CD8-positive, alpha-beta memory T cell (primary cell): ENCODE data around the gene GSE1. TPM values are rescaled to one million over a fixed set of nuclear protein-coding genes. Genes with fewer than 3 reads are reported as not detected.

Experiments used
- CTCF ChIA-PET: fragments of 350-600 bp; sonication (Branson Sonifier 250); formaldehyde crosslinking; loops from one replicate; lab custom pipeline; 2021; ENCODE audit warnings: antibody characterized with exemption; lab: Charles Lee
- POLR2A ChIA-PET: fragments of 350-600 bp; sonication (Branson Sonifier 250); formaldehyde crosslinking; loops from one replicate; lab custom pipeline; 2021; ENCODE audit warnings: antibody characterized with exemption; lab: Charles Lee
- DNase-seq, 5 donors: peaks; one replicate each; pipeline versions ENCODE4 v3.0.0 to v3.0.0-alpha.2; 2020 to 2022; ENCODE audit warnings: mixed read lengths in 1 of 5
- H3K27ac ChIP-seq: one replicate; pipeline ENCODE4 v1.7.0; 2013; ENCODE audit warnings: low read depth, mild to moderate bottlenecking, low read length, moderate library complexity
- H3K27me3 ChIP-seq: 2 replicates; pipeline ENCODE4 v1.7.0; 2013; ENCODE audit warnings: low read length, mild to moderate bottlenecking; ENCODE audit not compliant: insufficient read depth, poor library complexity, severe bottlenecking
- H3K36me3 ChIP-seq: 2 replicates; pipeline ENCODE4 v1.7.0; 2013; ENCODE audit warnings: mild to moderate bottlenecking, low read length, moderate library complexity; ENCODE audit not compliant: insufficient read depth
- H3K4me1 ChIP-seq: 2 replicates; pipeline ENCODE4 v1.7.0; 2013; ENCODE audit warnings: mild to moderate bottlenecking, low read length, moderate library complexity; ENCODE audit not compliant: insufficient read depth
- H3K4me3 ChIP-seq: 2 replicates; pipeline ENCODE4 v1.7.0; 2013; ENCODE audit warnings: mild to moderate bottlenecking, low read length
- H3K9me3 ChIP-seq: 2 replicates; pipeline ENCODE4 v1.7.0; 2013; ENCODE audit warnings: mild to moderate bottlenecking, low read length
- H3K27ac Mint-ChIP-seq, 8 donors: one replicate each; pipeline ENCODE4 v1.8.0; 2020 to 2021; ENCODE audit warnings: mixed read lengths in 8 of 8, mild to moderate bottlenecking in 6 of 8, inconsistent platforms in 3 of 8, moderate library complexity in 3 of 8
- H3K27me3 Mint-ChIP-seq, 2 donors: one replicate each; pipeline ENCODE4 v1.8.0; 2020 to 2021; ENCODE audit warnings: mixed read lengths in 2 of 2, mild to moderate bottlenecking in 1 of 2, moderate library complexity in 1 of 2
- H3K36me3 Mint-ChIP-seq, 3 donors: one replicate each; pipeline ENCODE4 v1.8.0; 2020 to 2021; ENCODE audit warnings: mixed read lengths in 3 of 3, inconsistent platforms in 1 of 3, mild to moderate bottlenecking in 1 of 3
- H3K4me1 Mint-ChIP-seq, 3 donors: one replicate each; pipeline ENCODE4 v1.8.0; 2020 to 2021; ENCODE audit warnings: mixed read lengths in 3 of 3, inconsistent platforms in 1 of 3, mild to moderate bottlenecking in 1 of 3
- H3K4me3 Mint-ChIP-seq, 7 donors: one replicate each; pipeline ENCODE4 v1.8.0; 2020 to 2021; ENCODE audit warnings: mixed read lengths in 7 of 7, mild to moderate bottlenecking in 6 of 7, moderate library complexity in 4 of 7, inconsistent platforms in 2 of 7
- H3K9me3 Mint-ChIP-seq, 5 donors: one replicate each; pipeline ENCODE4 v1.8.0; 2020 to 2022; ENCODE audit warnings: mixed read lengths in 5 of 5, mild to moderate bottlenecking in 3 of 5, moderate library complexity in 2 of 5, inconsistent platforms in 1 of 5
- polyA plus RNA-seq: library from polyadenylated mRNA; unstranded; fragments of 300-500 nt; fragmentation: Illumina TruSeq; gene quantifications from one replicate; pipeline ENCODE4 v1.2.3, GENCODE V29; 2021
- total RNA-seq, 2 experiments: library from RNA; stranded (reverse); gene quantifications; one replicate each; pipeline ENCODE4 v1.2.3, GENCODE V29; 2021

Gene GSE1
- total and polyA plus RNA-seq, 3 experiments from 2014 or later: 5.5 to 28.5 (median 27.8) TPM

DNA sequence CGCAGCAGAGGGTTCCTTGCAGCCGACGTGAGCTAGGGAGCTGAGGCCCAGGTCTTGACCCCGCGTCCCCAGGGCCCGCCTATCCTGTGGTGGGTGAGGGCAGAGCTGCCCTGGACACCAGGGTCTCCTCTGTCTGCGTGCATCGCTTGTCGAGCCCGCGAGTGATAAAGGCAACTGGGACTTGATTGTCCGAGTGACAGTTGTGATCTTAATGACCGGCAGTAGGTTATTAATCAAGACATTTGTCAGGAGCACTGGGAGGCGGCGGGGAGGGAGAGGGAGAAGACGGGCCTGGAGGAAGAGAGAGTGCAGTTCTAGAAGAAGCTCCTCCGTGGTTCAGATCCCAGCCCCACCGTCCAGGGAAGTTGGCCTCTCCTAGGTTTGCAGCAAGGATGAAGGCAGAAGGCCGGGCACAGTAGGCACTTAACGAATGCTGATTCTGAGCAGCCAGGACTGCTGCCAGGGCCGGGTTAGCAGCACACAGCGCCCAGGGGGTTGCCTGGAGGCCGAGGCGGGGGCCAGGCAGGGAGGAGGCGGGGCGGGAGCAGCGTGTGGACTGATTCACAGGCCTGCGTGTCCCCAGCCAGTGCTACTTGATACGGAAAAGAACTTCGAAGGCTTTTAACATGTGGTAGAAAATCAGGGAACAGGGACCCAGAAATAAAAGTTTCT is 11.3 kb upstream of the GSE1 start:
- peak overlapping the region in 1 of 8 donors; percentile 38 for H3K27ac Mint-ChIP-seq
- POLR2A ChIA-PET: no interaction called here
- H3K27me3 ChIP-seq: no peaks in the 10 kb centered on the region

DNA sequence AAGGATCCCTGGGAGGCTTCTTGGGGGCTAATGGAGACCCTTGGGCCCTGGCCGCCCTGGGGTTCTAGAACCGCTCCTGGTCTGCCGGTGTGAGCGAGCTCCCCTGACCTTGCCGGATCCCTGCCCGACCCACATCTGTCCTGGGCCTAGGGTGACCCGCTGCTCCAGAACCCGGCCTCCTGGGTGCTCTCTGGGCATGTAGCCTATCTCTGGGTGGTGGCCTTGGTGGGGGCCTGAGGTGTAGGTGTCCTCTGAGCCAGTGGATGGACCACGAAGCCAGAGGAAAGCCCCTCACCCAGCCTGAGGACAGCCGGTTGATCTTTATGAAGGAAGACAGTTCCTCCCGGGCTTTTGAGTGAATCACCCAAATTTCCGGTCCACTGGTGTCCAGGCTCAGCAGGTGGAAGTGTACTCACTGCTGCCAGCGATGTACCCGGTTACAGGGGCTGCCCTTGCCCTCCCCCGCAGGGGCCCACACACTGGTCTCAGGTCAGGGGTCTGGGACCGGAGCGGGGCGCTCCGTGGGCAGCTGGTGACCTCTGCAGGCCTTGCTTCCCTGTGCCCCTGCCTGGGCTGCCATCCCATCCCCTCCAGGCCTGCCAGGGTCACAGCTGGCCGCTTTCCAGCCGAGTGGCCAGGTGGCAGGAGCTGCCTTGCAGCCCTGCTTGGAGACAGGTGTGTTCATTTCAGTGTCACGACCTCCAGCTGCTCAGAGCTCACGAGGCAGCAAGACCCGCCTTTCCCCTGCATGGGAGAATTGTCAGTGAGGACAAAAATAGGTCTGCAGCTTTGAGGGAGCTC is 10.5 kb upstream of the GSE1 start:
- no peaks in the 10 kb centered on the region for H3K27me3 ChIP-seq
- peak overlapping the region; percentile 31 for H3K27ac ChIP-seq
- CTCF ChIA-PET: interaction anchor here (1.3 to 1.9 kb wide), 3 partner anchors 14 to 174 kb away, joined by 3 to 5 read pairs (median 4); no protein-coding TSS in a partner anchor
- Mint-ChIP-seq H3K27ac (peak overlapping the region in 2 of 8 donors; percentile 38), H3K9me3 (no peaks in the 10 kb centered on the region), H3K27me3 (no peaks in the 10 kb centered on the region), H3K4me3 (peak overlapping the region in 1 of 7 donors; percentile 70), H3K36me3 (peaks cover 0 to 5% (median 3%) of the 10 kb centered on the region in 3 donors), H3K4me1 (peaks cover 18 to 49% (median 18%) of the 10 kb centered on the region in 3 donors)
- POLR2A ChIA-PET: no interaction called here
- H3K4me3 ChIP-seq: no peak overlapping the region
- H3K36me3 ChIP-seq: no peaks in the 10 kb centered on the region
- H3K9me3 ChIP-seq: no peaks in the 10 kb centered on the region
- H3K4me1 ChIP-seq: peaks cover 6% of the 10 kb centered on the region
- no peak for DNase-seq

More for the DNA sequence above, 11.3 kb upstream of the GSE1 start:
- Histone ChIP-seq H3K27ac (peak overlapping the region; percentile 31), H3K4me3 (no peak overlapping the region), H3K4me1 (no peaks in the 10 kb centered on the region), H3K36me3 (no peaks in the 10 kb centered on the region), H3K9me3 (no peaks in the 10 kb centered on the region)
- Mint-ChIP-seq H3K36me3 (peaks cover 0 to 6% (median 3%) of the 10 kb centered on the region in 3 donors), H3K27me3 (no peaks in the 10 kb centered on the region), H3K4me1 (peaks cover 18 to 45% (median 18%) of the 10 kb centered on the region in 3 donors), H3K4me3 (peak overlapping the region in 1 of 7 donors; percentile 69), H3K9me3 (no peaks in the 10 kb centered on the region)
- CTCF ChIA-PET: interaction anchor here (1.3 to 2.1 kb wide), 2 partner anchors 8 to 14 kb away, joined by 3 to 6 read pairs; no protein-coding TSS in a partner anchor
- no peak for DNase-seq

DNA sequence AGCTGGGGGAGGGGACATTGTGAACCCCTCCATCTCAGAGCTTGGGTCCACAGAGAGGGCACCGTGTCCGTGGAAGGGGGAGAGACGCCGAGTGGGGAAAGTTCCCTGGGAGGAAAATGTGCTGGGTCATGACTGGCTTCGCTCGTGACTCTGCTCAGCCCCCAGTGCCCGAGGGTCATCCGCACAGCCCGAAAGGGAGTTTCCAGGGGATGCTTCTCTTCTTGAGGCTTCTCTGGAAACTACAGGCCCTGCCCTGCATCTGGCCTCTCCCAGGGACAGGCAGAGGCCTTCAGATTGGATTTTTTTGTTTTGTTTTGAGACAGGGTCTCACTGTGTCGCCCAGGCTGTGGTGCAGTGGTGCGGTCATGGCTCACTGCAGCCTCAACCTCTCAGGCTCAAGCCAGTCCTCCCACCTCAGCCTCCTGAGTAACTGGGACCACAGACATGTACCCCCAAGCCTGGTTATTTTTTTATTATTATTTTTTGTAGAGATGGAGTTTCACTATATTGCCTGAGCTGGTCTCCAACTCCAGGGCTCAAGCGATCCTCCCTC is 9.8 kb upstream of the GSE1 start:
- ChIA-PET CTCF (interaction anchor here (1.3 to 1.9 kb wide), 2 partner anchors 101 to 175 kb away, joined by 4 to 5 read pairs; no protein-coding TSS in a partner anchor), POLR2A (no interaction called here)
- H3K27me3 Mint-ChIP-seq: no peaks in the 10 kb centered on the region
- H3K4me3 Mint-ChIP-seq: peak overlapping the region in 1 of 7 donors; percentile 70
- DNase-seq: no peak
- Histone ChIP-seq H3K9me3 (no peaks in the 10 kb centered on the region), H3K36me3 (no peaks in the 10 kb centered on the region), H3K27me3 (no peaks in the 10 kb centered on the region), H3K4me1 (peaks cover 8% of the 10 kb centered on the region), H3K27ac (no peak overlapping the region), H3K4me3 (no peak overlapping the region)
- peak overlapping the region in 2 of 8 donors; percentile 19 to 38 for H3K27ac Mint-ChIP-seq
- peaks cover 0 to 3% (median 0%) of the 10 kb centered on the region in 3 donors for H3K36me3 Mint-ChIP-seq
- no peaks in the 10 kb centered on the region for H3K9me3 Mint-ChIP-seq
- peaks cover 18 to 48% (median 18%) of the 10 kb centered on the region in 3 donors for H3K4me1 Mint-ChIP-seq

DNA sequence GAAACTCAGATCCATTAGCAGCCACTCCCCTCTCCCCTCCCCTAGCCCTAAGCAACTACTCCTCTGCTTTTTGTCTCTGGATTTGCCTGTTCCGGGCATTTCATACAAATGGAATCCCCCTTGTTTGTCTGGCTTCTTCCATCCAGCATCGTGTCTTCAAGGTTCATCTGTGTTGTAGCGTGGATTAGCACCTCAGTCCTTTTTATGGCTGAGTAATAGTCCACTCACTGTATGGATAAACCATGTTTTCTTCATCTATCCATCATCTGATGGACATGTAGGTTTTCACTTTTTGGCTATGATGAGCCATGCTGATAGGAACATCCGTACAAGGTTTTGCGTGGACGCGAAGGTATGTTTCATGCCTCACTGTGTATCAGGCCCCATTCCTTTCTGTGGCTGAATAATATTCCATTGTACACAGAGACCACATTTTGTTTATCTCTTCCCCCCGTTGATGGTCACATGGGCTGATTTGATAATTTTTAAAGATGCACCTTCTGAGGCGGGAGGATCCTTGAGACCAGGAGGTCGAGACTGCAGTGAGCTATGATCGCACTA is 8.9 kb upstream of the GSE1 start:
- Histone ChIP-seq H3K36me3 (no peaks in the 10 kb centered on the region), H3K9me3 (no peaks in the 10 kb centered on the region), H3K27me3 (no peaks in the 10 kb centered on the region), H3K4me1 (peaks cover 8% of the 10 kb centered on the region), H3K4me3 (no peak overlapping the region), H3K27ac (no peak overlapping the region)
- Mint-ChIP-seq H3K4me1 (peaks cover 17 to 48% (median 19%) of the 10 kb centered on the region in 3 donors), H3K9me3 (no peaks in the 10 kb centered on the region), H3K4me3 (peak overlapping the region in 1 of 7 donors; percentile 48), H3K27me3 (no peaks in the 10 kb centered on the region), H3K36me3 (peaks cover 0 to 3% (median 0%) of the 10 kb centered on the region in 3 donors), H3K27ac (peak overlapping the region in 1 of 8 donors; percentile 58)
- ChIA-PET CTCF (interaction anchor here (1.9 to 2.7 kb wide), 2 partner anchors 11 to 102 kb away, joined by 4 to 10 read pairs; no protein-coding TSS in a partner anchor), POLR2A (no interaction called here)
- no peak for DNase-seq

DNA sequence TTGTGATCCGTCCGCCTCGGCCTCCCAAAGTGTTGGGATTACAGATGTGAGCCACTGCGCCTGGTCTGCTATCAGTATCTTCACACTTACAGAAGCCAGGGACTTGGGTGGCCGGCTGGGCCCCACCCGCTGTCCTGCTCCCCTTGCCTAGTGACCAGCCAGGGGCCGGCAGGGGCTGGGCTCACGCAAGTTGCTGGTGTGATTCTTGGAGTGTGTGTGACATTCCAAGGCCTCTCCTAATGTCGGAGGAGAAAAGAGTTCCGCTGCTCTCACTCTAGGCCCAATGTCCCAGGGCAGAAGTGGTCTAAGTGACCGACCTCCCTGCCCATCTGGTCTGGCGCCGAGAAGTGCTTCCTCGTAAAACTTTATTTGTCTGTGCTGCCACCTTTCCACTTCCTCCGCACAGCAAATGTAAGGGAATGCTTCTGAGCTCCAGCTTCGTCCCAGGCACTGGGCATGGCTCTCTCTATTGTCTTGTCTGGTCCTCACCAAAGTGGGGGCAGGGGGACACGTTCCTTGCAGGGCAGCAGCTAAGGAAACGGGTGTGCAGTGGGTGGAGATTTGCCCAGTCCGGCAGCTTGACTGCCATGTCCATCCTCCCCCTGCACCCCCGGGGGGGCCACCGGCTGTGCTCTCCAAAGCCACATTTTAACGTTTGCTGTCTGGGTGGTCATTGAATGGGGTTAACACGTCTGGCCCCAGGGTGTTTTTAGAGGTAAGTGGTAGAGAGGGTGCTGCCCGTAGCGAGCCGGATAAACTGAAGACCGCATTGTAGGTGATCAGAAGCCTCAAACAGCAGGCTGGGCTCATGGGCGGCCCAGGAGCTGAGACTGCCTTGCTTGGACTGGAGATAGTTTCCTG is 7.8 kb upstream of the GSE1 start:
- H3K27ac ChIP-seq: no peak overlapping the region
- H3K4me3 ChIP-seq: no peak overlapping the region
- CTCF ChIA-PET: interaction anchor here (1.2 to 2.7 kb wide), 4 partner anchors 10 to 189 kb away, joined by 3 to 10 read pairs (median 3); no protein-coding TSS in a partner anchor
- peaks cover 0 to 3% (median 0%) of the 10 kb centered on the region in 5 donors for H3K9me3 Mint-ChIP-seq
- no peaks in the 10 kb centered on the region for H3K27me3 Mint-ChIP-seq
- H3K4me3 Mint-ChIP-seq: peak overlapping the region in 1 of 7 donors; percentile 9
- POLR2A ChIA-PET: no interaction called here
- DNase-seq: no peak
- no peaks in the 10 kb centered on the region for H3K36me3 ChIP-seq
- H3K27me3 ChIP-seq: no peaks in the 10 kb centered on the region
- peaks cover 15% of the 10 kb centered on the region for H3K4me1 ChIP-seq
- H3K4me1 Mint-ChIP-seq: peaks cover 26 to 53% (median 26%) of the 10 kb centered on the region in 3 donors
- H3K36me3 Mint-ChIP-seq: peaks cover 0 to 1% (median 0%) of the 10 kb centered on the region in 3 donors
- H3K9me3 ChIP-seq: no peaks in the 10 kb centered on the region
- H3K27ac Mint-ChIP-seq: peak overlapping the region in 4 of 8 donors; percentile 11 to 82 (median 48)

DNA sequence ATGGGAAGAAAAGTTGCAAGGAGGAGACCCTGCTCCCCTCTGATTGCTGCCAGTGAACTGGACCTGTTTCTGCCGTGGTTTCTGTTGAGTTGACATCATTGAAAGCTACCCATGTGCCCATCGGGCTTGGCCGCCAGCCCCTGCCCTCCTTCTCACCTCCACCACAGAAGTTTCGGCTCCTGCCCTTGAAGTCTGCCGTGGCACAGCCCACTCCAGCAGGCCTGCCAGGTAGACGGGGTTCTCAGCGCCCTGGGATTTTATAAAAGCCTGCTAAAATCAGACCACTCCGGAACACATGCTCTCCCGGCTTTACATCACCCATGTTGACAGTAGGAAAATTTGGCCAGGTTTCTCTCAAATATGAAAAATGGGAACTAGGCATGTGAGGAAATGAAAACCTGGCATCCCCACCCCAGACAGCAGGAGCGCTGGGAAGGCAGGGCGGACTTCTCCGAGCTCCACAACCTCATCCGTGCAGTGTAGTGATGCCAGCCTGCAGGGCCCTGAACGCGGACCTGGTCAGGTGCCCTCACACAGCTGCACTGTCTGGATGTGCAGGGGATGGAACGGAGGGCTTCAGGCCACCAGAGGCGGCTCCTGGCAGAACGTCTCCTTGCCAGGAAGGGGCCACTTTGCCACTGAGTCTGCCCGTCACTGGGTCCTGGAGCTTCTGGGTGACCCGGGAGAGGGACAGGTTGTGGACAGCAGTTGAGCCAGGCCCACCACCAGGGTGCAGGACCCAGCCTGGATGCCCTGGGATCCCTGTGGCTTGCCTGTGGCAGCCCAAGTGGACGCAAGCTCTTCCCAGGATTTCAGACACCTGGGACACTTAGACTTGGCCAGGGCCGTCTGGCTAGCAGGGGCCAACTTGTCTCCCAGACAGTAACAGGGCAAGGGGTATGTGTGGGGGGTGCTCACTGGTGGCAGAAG is 6.9 kb upstream of the GSE1 start:
- H3K4me1 ChIP-seq: peaks cover 22% of the 10 kb centered on the region
- H3K4me1 Mint-ChIP-seq: peaks cover 31 to 61% (median 32%) of the 10 kb centered on the region in 3 donors
- no peak for DNase-seq

More for the DNA sequence above, 6.9 kb upstream of the GSE1 start:
- H3K36me3 ChIP-seq: no peaks in the 10 kb centered on the region
- POLR2A ChIA-PET: interaction anchor here (0.5 to 1.1 kb wide), 2 partner anchors 52 to 590 kb away, joined by 3 to 4 read pairs; no protein-coding TSS in a partner anchor
- Mint-ChIP-seq H3K27me3 (no peaks in the 10 kb centered on the region), H3K36me3 (peaks cover 0 to 1% (median 0%) of the 10 kb centered on the region in 3 donors), H3K9me3 (peaks cover 0 to 3% (median 0%) of the 10 kb centered on the region in 5 donors), H3K4me3 (no peak overlapping the region), H3K27ac (peak overlapping the region in 3 of 8 donors; percentile 11 to 33 (median 11))
- no peaks in the 10 kb centered on the region for H3K27me3 ChIP-seq
- H3K9me3 ChIP-seq: no peaks in the 10 kb centered on the region
- H3K4me3 ChIP-seq: no peak overlapping the region
- no peak overlapping the region for H3K27ac ChIP-seq
- CTCF ChIA-PET: interaction anchor here (1.1 to 2.7 kb wide), 6 partner anchors 9 to 190 kb away, joined by 3 to 10 read pairs (median 3); no protein-coding TSS in a partner anchor
